ENCODE results near the gene OLFML2A.

OLFML2A gene

GRCh38 chr9:124800306-124801259 is 23.6 kb downstream of the OLFML2A start:
- no peak for DNase-seq

DNA sequence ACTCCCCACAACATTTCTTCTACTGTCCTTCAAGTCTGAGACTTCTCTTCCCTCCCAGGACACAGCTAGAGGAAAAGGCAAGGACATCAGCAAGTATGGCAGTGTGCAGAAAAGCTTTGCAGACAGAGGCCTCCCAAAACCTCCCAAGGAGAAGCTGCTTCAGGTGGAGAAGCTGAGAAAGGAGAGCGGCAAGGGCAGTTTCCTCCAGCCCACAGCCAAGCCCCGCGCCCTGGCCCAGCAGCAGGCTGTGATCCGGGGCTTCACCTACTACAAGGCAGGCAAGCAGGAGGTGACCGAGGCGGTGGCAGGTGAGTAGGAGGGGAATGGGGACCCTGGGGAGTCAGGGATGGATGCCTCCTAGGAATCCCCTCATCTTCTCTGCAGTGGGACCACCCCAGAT is 24.4 kb downstream of the OLFML2A start:
- DNase-seq, result no peak

DNA sequence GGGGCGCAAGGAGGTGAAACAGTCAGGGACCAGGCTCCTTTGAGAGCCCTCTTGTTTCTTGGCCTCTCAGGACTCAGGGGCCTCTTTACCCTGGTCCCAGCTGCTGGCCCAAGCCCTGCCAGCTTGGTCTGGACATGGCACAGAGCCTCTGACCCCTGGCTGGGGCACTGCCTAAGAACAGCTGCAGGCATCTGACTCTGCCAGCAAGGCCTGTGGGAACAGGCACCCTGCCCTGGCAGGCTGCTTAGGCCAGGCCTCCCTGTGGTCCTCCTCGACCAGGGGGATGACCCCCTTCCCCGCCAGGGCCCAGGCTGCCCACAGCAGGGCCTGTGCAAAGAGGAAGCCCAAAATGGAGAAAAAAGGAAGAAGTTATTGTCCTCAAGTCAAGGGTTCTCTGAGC is 25.5 kb downstream of the OLFML2A start:
- DNase-seq, result no peak

- no peak for DNase-seq
Measured at GRCh38 chr9:124803911-124804310, 27.0 kb downstream of the OLFML2A start.

- DNase-seq, result no peak
Measured at GRCh38 chr9:124805186-124805585, 28.3 kb downstream of the OLFML2A start.

GRCh38 chr9:124808246-124808956 is 31.5 kb downstream of the OLFML2A start:
- DNase-seq, result no peak

DNA sequence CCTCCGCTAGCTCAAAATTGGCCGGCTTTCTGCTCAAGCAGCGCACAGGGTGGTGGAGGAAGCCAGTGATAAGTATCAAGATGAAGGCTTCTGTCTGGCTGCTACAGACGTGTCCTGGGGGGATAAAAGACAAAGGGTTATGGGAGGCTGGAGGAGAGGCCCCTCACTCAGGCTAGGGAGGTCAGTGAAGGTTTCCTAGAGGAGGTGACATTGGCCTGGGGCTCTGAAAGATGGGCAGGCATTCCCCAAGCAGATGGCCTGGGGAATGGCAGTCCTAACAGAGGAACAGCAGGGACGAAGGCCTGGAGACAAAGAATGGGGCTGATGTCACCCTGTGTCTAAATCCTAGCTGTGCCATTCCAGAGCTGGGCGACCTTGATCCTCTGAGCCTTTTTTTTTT is 32.3 kb downstream of the OLFML2A start:
- DNase-seq, result no peak

DNA sequence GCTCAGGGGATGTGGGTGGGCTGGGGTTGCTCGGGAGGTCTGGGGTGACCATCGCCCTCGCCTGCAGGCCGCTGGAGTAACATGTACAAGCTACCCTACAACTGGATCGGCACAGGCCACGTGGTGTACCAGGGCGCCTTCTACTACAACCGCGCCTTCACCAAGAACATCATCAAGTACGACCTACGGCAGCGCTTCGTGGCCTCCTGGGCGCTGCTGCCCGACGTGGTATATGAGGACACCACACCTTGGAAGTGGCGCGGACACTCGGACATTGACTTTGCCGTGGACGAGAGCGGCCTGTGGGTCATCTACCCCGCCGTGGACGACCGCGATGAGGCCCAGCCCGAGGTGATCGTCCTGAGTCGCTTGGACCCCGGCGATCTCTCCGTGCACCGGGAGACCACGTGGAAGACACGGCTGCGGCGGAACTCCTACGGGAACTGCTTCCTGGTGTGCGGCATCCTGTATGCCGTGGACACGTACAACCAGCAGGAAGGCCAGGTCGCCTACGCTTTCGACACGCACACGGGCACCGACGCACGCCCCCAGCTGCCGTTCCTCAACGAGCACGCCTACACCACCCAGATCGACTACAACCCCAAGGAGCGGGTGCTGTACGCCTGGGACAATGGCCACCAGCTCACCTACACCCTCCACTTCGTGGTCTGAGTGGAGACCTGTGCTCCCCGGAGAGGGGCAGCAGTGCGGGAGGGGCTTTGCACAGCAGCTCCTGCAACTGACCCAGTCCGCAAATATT is 33.0 kb downstream of the OLFML2A start:
- DNase-seq, result no peak

GRCh38 chr9:124810663-124811355 is 33.9 kb downstream of the OLFML2A start:
- no peak for DNase-seq

DNA sequence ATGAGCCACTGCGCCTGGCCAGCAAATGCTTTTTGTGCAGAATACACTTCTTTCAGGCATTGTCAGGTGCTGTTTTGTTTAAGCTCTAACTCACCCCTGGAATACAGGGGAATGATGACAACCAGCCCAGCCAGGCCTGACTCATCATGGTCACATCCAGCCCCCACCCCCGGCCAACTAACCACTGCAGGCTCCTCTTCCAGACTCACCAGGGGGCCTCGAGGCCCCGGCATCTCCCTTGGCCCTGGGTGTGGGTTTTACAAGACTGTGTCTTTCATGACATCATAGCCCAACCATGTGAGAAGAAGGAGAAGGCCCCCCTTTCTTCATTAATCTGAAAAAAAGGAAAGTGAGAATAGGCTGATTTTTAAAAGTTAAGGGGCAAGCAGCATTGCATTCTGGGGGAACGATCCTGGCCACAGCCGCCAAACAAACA is 35.5 kb downstream of the OLFML2A start:
- DNase-seq, result no peak

- no peak for DNase-seq
Measured at GRCh38 chr9:124813041-124813440, 36.1 kb downstream of the OLFML2A start.

- no peak for DNase-seq
Measured at GRCh38 chr9:124813501-124814163, 36.7 kb downstream of the OLFML2A start.

DNA sequence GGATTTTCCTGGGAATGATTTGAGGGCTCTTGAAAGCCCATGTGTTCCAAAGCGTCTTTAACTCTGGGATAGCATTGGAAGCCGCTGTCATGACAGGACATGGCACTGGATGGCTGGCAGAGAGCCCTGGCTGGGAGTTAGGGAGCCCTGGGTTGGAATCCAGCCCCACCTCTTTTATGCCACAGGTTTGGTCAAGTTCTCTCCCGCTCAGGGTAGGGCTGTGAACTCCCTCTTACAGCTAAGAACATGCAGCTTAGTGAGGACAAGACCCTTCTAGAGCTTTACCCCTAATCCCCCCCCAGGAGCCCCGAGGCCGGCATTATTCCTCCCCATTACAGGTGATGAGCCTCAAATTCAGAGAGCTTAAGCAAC is 37.2 kb downstream of the OLFML2A start:
- DNase-seq, result no peak

- no peak for DNase-seq
Measured at GRCh38 chr9:124815601-124816000, 38.7 kb downstream of the OLFML2A start.

GRCh38 chr9:124818431-124819281 is 41.7 kb downstream of the OLFML2A start:
- no peak for DNase-seq

GRCh38 chr9:124820698-124821623 is 44.0 kb downstream of the OLFML2A start:
- no peak for DNase-seq

- no peak for DNase-seq
Measured at GRCh38 chr9:124828489-124829333, 51.8 kb downstream of the OLFML2A start.

DNA sequence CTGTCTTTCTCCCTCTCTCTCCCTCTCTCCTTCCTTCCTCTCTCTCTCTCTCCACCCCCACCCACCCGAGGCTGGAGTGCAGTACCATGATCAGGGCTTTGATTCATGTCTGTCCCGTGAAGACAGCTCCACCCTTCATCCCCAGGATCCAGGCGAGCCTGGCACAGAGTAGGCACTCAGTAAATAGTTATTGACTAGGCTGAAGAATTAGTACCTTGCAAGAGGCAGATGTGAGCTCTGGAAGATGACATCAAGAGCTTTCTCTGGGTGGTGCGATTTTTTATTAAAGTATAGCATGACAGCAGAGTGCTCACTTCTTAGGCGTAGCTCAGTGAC is 52.4 kb downstream of the OLFML2A start:
- DNase-seq, result no peak

GRCh38 chr9:124830593-124830992 is 53.7 kb downstream of the OLFML2A start:
- no peak for DNase-seq
